Measurements from ENCODE around the gene EML1.

Gene EML1

DNA sequence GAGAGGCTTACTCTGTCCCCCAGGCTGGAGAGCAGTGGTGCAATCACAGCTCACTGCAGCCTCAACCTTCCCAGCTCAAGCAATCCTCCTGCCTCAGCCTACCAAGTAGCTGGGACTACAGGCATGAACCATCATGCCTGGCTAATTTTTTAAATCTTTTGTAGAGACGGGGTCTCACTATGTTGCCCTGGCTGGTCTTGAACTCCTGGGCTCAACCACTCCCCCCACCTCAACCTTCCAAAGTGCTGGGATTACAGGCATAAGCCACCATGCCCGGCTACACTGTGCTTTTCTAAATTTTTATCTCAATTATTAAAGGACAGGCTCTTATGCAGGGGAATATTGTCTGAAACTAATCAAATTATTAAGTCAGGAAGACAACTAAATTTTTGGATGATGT is 44.6 kb downstream of the EML1 start:
- DNase-seq, result no peak

DNA sequence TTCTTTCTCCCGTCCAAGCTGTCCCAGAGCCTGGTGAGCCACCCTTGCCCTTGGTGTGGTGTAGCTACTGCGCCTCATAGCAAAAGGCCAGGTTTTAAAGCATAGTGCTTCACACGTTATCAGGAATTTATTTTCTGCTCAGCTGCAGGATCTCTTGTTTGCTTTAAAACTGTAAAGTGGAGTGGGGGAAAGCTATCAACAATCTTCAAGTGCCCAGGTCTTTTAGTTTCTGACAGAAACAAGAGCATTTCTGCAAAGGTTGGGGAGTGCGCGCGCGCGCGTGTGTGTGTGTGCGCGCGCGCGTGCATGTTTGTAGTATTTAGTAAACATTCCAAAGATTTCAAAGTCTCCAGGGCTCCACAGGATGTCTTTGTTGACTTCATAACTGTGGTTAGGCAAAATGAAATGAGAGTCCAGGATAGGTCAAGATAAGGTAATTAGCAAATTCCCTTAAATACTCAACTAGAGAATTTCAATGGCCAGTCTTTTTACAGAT is 45.5 kb downstream of the EML1 start:
- DNase-seq, result no peak

DNA sequence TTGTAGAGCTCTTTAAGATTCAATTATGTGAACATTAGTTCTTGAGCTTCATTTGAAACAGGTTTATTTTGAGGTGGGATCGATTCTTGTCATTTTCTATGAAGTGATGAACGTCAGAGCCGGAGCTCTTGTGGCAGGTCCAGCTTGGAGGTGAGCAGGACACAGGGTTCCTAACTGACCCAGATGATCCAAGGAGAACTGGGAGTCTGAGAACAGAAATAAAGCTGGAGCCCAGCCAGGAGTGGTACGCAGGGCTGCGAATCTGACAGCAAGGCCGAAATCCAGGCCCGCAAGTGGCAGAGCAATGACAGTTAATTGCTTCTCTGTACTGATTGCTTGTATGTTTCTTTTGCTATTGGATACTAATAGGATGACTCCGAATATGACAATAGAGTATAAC is 46.5 kb downstream of the EML1 start:
- no peak for DNase-seq

DNA sequence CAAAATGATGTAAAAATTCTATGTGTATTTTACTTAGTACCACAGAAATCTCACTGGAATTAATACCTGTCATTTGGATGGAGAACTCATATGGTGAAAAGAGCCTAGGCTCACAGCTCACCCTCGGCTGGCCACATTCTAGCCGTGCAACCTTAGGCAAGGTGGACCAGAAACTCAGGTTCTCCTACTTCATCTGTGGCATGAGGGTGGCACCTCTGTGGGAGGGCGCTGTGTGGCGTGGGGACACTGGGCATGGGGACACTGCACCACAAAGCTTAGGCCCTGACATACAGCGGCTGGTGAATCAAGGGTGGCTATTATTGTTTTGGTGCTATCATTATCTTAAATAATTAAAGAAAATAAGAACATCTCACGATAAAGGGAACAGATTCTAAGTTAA is 47.1 kb downstream of the EML1 start:
- DNase-seq, result no peak

DNA sequence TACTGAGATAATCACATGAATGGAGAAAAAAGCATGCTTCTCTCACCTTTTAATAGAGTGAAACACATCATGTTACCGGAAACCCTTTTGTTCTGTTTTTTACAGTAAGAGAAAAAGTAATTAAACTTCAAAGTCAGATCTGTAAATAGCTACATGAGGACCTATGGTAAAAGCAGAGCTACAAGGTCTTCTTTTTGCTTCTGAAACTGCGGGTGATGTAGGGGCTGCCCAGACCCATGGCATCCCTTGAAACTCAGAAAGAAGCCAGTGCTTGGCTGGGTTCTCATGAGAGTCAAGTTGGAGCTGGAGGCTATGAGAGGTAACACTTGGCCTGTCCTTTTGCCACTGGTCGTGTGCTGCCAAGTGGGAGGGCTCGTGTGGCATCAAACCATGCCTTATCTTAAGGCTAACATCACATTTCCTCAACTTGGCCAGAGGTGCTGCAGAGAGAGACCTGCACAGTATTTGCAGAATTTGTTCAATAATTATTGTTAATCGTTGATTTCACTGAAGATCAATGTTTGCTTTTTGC is 47.6 kb downstream of the EML1 start:
- no peak for DNase-seq

DNA sequence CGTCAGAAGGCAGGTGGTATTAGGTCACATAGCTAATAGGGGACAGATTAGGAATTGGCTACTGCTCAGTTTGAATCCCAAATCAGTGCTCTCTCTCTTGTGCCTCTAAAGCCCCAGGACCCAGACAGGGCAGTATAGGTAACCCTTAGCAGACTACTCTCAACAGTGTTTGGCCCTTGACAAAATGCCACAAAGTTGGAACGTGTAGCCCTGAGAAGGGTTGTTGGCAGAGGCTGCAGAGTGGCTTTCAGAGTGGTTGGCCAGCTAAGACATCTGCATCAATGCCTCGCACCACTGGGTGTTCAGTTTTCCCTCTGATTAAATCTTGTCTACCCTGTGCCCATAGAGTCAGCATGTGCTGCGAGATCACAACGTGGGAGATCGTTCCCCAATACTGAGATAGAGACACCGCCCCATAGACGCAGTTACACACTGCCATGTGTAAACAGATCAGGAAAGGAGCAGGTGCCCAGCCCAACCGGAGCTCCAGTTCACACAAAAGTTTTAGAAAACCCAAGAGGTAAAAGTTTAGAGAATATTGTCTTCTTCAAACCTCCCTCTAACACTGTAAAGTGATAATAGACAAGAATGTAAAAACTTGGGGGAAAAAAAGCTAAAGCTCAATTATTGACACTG is 48.3 kb downstream of the EML1 start:
- DNase-seq, result no peak

DNA sequence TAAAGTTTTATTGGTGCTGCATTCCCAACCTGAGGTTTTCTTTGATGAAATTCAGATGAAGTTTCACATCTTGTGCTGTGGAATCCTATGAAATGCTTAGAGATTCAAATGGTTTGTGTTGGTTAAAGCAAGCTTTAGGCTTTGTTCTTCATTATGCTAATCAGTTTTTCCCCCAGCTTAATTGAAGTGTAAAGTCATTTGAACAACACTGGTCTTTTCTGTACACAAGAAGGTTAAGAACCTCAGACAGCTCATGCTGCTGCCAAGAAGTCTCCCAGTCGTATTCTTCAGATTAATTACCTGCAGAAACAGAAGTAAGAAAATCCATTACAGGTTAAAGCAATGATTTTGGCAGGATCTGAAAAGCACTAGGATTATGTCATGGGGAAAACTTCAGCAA is 48.9 kb downstream of the EML1 start:
- no peak for DNase-seq

DNA sequence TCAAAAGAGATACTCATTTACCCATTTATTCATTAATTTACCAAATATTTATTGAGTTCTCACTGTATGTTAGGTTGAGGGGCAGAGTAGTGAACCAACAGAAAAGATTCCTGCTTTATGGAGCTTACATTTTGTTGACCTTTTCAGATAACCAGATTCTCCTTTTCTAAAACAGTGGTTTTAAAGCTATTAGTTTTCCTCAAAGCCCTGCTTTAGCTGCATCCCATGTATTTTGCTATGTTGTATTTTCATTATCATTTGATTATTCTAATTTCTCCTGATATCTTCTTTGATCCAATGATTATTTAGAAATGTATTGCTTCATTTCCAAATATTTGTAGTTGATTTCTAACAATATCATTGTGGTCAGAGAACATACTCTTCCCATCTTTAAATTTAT is 53.6 kb downstream of the EML1 start:
- no peak for DNase-seq

DNA sequence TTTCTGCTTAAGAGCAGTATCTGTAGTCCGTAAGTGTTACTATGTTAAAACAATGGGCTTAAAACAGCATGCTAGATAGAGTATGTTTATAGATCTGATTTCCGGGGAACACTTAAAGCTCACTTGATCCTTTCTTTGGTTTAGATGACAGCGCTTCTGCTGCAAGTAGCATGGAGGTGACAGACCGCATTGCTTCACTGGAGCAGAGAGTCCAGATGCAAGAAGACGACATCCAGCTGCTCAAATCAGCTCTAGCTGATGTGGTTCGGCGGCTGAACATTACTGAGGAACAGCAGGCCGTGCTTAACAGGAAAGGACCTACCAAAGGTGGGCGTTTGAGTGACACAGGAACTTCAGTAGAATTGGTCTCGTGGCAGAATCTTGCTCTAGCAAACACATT is 57.5 kb downstream of the EML1 start:
- no peak for DNase-seq

DNA sequence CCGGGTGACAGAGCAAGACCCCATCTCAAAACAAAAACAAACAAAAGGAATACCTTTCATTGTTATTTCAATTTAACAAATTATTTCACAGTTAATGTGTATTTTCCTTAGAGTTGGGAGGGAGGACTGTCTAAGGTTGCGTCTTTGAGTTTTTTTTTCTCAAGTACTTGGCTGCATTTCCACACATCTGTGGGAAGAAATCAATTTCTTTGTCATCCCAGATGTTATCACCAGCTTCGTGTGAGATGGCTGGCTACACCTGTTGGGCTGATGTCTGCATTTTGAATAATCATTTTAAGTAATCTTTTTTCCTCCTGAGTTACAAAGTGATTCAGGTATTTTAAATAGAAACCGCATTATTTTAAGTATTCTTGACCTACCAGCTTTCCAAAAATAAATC is 59.4 kb downstream of the EML1 start:
- DNase-seq, result no peak

DNA sequence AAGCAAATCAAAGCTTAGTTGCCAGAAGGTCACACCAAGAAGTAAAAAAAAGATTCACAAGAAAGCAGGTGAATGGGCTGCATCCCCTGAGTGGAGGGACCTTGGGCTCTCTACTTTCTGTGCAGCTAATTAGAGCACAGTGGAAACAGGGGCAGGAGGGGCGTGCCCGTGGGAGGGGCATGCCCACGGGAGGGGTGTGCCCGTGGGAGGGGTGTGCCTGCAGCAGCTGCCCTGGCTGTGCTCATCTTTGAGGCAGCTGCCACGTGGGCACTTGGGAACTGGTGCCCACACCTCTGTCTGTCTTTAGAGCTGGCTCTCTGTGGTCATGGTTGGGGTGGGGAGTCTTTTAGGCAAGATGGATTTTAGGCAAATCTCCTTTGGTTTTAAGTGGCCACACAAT is 60.0 kb downstream of the EML1 start:
- no peak for DNase-seq

DNA sequence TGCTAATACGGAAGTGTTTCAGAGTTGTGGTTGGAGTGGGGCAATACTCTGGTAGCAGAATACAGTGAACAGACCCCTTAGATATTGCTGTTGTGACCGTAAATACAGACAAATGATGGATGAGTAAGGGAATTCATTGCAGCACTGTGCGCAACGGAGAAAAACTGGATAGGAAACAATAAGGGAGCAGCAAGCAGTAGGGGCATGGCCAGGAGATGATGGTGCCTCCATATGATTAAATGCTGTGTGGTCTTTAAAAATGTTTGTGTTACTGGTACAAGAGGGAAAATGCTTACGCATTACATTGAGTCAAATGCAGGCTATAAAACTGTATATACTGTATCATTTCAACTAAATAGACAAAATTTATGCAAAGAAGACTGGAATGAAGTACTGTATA is 61.6 kb downstream of the EML1 start:
- DNase-seq, result no peak

DNA sequence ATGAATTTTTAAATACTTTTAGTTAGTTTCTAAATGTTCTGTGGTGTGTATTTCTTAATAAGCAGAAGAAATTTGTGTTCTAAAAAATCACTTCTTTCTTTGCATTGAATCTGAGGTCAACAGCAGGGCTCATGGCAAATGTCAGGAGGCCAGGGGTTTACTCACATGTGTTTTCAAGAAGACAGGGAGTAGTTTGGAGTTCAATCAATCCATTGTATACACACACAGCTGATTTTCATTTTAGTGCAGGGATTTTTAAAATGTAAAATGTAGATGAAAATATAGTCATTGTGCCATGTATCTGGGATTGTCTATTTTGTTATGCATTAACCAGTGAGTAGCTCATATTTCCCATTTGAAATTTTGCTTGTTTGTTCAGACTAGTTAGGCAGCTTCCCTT is 62.1 kb downstream of the EML1 start:
- no peak for DNase-seq

DNA sequence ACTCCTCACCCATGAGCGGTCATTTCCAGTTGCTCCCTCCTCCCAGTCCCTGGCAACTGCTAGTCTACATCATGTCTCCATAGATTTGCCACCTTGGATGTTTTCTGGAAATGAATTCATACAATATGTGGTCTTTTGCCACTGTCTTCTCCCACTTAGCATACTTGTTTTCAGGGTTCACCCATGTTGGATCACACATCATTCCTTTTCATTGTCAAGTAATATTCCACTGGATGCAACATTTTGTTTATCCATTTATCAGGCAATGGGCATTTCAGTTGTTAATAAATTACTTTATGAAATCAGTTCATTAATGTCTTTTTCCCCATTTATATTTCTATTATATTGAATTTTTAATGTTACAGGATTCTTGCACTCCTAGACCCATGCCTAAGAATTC is 64.3 kb downstream of the EML1 start:
- DNase-seq, result no peak

DNA sequence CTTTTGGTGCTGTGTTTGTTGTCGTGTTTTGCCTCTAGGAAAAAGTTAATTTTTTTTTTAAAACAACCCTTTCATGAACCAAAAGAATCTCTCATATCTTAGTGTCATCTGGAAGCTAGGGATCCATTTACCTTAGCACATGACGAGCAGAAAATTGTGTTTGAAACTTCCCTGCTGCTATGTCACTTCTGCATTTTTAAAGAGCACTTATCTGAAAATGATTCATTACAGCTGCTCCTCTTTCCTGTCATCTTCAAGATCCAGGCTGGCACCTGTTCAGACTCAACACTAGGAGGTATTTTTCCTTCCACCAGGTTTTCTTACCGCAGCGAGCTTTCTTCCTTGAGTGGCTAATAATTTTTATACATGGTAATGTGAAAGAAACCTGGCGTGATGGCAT is 67.0 kb downstream of the EML1 start:
- no peak for DNase-seq

DNA sequence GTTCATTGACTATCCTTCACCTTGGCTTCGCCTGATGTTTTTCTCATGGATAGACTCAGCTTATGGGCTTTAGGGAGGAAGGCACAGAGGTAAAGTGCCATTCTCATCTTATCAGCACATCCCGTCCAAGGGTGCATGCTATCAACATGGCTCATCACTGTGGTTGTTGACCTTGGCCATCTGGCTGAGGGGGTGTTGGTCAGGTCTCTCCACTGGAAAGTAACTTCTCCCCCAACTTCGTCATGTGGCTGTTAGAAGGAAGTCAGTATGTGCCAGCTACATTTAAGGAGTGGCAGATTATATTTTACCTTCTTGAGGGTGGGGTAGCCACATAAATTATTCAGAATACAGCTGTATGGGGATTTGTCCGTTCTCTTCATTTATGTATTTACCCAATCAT is 68.9 kb downstream of the EML1 start:
- DNase-seq, result no peak

DNA sequence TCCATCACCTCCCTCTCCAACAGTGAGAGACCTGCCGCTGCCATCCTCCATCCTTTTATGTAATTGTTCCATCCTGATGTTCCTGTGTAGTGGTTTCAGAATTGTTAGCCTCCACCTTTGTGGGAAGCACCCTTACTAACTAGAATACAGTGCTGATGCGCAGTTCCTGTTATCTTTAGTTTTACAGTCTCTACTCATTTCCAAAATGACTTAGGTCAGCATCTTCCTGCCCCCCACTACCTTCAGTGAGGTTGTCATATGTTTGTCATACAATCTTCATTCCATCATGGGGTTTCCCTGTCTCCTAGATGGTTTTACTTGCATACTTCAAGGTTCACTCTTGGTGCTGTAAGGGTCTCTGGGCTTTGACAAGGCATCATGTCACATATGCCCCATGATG is 69.8 kb downstream of the EML1 start:
- no peak for DNase-seq

DNA sequence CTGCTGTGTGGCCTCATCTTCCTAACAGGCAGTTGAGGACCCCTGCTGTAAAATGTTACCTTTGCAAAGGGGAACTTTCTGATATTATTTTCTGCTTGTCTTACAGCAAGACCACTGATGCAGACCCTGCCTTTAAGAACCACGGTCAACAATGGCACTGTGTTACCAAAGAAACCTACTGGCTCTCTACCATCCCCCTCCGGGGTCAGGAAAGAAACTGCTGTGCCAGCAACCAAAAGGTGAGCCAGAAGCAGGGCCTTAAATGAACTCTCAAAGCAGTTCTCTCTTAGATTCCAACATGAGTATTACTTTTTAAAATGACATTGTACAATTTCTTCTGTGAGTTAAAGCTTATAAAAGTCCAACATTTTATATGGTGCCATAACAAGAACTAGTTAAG is 72.2 kb downstream of the EML1 start:
- DNase-seq, result no peak

DNA sequence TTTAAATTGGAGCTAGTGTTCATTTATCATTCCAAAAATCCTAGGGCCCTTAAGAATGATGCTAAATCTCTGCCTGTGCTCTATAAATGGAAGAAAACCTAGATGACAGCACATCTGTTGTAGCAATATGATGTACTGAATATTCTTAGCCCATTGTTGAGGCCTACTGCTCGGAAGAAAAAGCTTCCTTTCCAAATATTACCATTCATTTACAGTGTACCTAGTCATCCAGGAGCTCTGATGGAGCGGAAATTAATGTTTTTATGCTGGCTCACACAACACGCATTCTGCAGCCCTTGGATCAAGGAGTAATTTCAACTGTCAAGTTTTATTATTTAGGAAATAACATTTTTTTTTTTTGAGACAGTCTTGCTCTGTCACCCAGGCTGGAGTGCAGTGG is 77.4 kb downstream of the EML1 start:
- no peak for DNase-seq

DNA sequence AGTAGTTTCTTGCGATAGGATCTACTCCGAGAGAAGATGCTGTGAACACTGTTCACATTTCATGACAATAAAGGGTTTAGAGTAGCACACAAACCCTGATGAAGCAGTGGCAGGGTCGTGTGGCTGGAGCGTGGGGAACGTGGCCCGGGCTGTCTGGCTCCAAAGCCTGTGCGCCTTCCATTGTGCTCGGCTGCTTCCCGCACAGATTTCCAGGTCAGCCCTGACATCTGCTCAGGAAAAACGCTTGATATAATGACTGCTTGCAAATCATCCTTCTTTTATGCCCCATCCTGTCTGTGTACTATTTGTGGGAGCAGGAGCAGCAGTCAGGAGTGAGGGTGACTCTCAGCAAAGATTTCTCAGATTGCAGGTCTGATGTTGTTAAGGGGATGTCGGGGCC is 78.6 kb downstream of the EML1 start:
- DNase-seq, result no peak

DNA sequence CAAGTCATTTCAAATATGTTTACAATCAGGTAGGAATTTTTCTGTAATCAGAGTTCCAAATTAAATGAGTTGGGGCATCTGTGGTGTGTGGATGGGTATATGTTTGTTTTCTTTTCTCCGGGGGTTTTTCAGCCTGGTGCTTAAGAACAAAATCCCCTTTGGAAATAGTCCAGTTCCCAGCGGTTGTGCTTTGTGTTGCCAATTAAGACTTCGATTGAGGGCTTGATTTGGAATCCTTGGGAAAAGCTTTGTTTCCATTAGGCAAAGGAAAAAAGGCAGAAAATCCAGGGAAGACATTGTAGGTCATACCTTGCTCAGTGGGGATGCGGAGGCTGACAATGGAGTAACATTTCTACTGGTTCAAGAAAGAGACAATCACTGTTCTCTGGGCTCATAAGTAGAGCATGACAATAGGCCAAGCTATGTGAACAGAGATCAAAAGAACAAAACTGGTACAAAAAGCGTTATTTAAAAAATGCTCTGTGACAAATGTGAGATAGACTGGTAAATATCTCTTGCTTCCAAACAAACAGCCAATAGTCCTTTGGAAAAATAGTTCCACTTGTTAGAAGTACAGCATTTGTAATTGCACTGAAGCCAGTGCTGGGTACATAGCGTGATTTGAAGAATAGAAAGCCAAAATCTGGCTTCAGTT is 79.7 kb downstream of the EML1 start:
- DNase-seq, result no peak

DNA sequence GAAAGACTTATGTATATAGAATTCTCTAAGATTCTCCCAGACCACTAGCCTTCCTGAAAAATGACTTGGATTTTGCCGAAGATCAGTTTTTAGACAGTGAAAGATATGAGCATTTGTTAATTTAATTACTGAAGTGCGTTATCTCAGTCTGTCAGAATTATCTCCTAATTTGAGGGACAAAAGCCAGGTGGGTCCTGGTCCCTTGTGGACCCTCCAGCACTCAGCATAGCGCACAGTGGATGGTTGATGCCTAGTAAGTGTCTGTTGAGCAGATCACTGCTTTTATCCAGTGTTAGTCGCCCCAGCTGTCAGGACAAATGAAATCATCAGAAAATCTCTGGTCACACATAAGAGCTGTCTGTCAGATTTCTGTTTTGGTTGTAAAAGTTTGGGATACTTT is 80.4 kb downstream of the EML1 start:
- DNase-seq, result no peak

DNA sequence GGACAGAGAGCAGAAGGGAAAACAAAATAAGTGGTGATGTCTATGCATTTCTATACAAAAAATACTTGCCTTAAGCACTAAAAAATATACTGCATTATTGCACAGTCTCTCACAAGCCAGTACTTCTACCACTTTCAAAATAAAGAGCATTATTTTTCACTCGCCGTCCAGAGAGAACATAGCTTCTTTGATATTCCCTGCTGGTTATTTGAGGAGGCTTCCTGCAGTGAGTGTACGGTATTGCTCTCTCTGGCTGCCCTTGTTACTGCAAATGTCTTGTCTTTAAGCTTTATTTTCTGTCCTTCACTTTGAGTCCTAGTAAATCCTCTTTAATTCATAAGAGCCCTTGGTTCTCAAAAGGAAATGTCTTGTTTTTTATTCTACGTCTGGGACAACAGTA is 81.1 kb downstream of the EML1 start:
- DNase-seq, result no peak

DNA sequence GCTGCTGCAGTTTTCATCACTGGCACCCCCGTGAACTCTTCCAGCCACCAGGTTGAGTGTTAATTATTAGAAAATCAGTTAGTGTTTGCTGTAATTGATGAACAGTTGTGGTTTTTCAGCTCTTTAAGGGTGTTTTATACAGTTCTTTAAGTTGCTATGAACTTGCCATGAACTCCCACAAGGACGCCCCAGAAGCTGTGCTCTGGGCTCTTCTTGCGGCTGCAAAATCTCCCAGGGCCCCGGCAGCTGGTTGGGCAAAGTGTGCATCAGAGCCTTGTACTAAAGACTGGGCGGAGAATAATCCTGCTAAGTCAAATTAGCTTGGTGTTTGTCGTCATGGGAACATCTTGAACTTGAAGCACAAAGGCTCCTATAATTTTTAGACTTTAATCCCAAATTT is 82.2 kb downstream of the EML1 start:
- no peak for DNase-seq

DNA sequence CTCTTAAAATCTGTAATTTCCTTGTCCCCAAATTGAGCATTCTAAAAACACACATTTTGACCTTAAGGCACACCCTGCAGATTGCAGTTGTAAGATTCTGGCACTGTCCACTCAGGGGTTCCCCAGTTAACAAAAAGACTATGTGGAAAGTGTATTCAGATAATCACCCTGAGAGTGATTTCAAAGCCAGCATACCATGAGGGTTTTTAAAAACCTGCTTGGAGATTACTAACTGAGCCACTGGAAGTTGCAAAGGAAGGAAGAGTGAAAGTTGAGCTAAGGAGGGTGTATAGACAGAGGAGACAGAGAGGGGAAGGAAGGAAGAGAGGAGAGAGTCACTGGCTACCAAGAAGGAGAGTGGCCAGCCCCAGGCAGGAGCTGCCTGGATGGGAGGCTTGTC is 82.6 kb downstream of the EML1 start:
- DNase-seq, result no peak
